Hepatocyte (in vitro differentiated cells): ENCODE results near the gene UBE2D2. TPM values are rescaled to one million over a fixed set of nuclear protein-coding genes. Genes with fewer than 3 reads are reported as not detected.

Experiments
- DNase-seq: peaks from one replicate; pipeline ENCODE4 v3.0.0-alpha.2; 2016; ENCODE audit warnings: low spot score
- H2AFZ ChIP-seq: fragments of 200-600 bp; sonication (generic); 2 replicates; pipeline ENCODE4 v1.6.0; 2016; ENCODE audit warnings: antibody characterized with exemption, mild to moderate bottlenecking
- H3K27ac ChIP-seq: fragments of 200-600 bp; sonication (generic); 2 replicates; pipeline ENCODE4 v1.5.1; 2016; ENCODE audit warnings: mild to moderate bottlenecking
- H3K27me3 ChIP-seq: fragments of 200-600 bp; sonication (generic); 2 replicates; pipeline ENCODE4 v1.6.1; 2016
- H3K36me3 ChIP-seq: fragments of 200-600 bp; sonication (generic); replicated peaks from 2 replicates; pipeline ENCODE4 v1.5.1; 2016; ENCODE audit warnings: low read depth; ENCODE audit not compliant: insufficient read depth
- H3K4me1 ChIP-seq: fragments of 200-600 bp; sonication (generic); 2 replicates; pipeline ENCODE4 v1.5.1; 2016; ENCODE audit warnings: mild to moderate bottlenecking, moderate library complexity; ENCODE audit not compliant: insufficient read depth
- H3K4me2 ChIP-seq: fragments of 200-600 bp; sonication (generic); 2 replicates; pipeline ENCODE4 v1.6.0; 2016
- H3K4me3 ChIP-seq: fragments of 200-600 bp; sonication (generic); 2 replicates; pipeline ENCODE4 v1.5.1; 2016; ENCODE audit warnings: mild to moderate bottlenecking
- H3K79me2 ChIP-seq: fragments of 200-600 bp; sonication (generic); 2 replicates; pipeline ENCODE4 v1.6.0; 2017; ENCODE audit warnings: mild to moderate bottlenecking
- H3K9me2 ChIP-seq: fragments of 200-600 bp; sonication (generic); replicated peaks from 2 replicates; pipeline ENCODE4 v1.6.0; 2017; ENCODE audit warnings: mild to moderate bottlenecking; ENCODE audit not compliant: insufficient read depth
- H3K9me3 ChIP-seq: fragments of 200-600 bp; sonication (generic); 2 replicates; pipeline ENCODE4 v1.5.1; 2016; ENCODE audit warnings: low read depth, mild to moderate bottlenecking
- H4K20me1 ChIP-seq: fragments of 200-600 bp; sonication (generic); 2 replicates; pipeline ENCODE4 v1.6.0; 2016; ENCODE audit warnings: mild to moderate bottlenecking; ENCODE audit not compliant: insufficient read depth, poor library complexity, severe bottlenecking
- CTCF ChIP-seq: fragments of 200-600 bp; sonication (generic); IDR thresholded peaks from 2 replicates; pipeline ENCODE4 v1.5.1; 2016; ENCODE audit warnings: antibody characterized with exemption, mild to moderate bottlenecking; ENCODE audit not compliant: poor library complexity
- EZH2 ChIP-seq: fragments of 200-600 bp; sonication (generic); IDR thresholded peaks from 2 replicates; pipeline ENCODE4 v1.6.1; 2016; ENCODE audit warnings: antibody characterized with exemption, mild to moderate bottlenecking, borderline replicate concordance
- EZH2phosphoT487 ChIP-seq: fragments of 200-600 bp; sonication (generic); IDR thresholded peaks from one replicate; pipeline ENCODE4 v1.6.1; 2018; ENCODE audit warnings: antibody characterized with exemption, mild to moderate bottlenecking, low read depth, moderate library complexity; ENCODE audit not compliant: unreplicated experiment, severe bottlenecking
- WGBS: methylation state at CpG from one replicate; pipeline ENCODE4 v1.1.6; 2016; ENCODE audit warnings: low lambda C conversion rate; ENCODE audit errors: missing lambda C conversion rate; 5-methylcytosine and 5-hydroxymethylcytosine counted together
- polyA plus RNA-seq: library from polyadenylated mRNA; unstranded; fragments of >200 nt; fragmentation: Nextera tagmentation; extraction: Ambion mirVana; gene quantifications from 2 replicates; pipeline ENCODE4 v1.2.1, GENCODE V29; 2016
- total RNA-seq: library from RNA; depleted of rRNA; stranded (reverse); fragments of >200 nt; gene quantifications from 2 replicates; pipeline ENCODE4 v1.2.3, GENCODE V29; 2014

The UBE2D2 gene
- total and polyA plus RNA-seq, 2 experiments from 2014 or later = 85.9 to 182 TPM

- Histone ChIP-seq H3K4me2 (no peak overlapping the region), H3K79me2 (peaks cover 21% of the 10 kb centered on the region), H3K9me3 (no peaks in the 10 kb centered on the region), H3K9me2 (no peaks in the 10 kb centered on the region), H3K4me3 (no peak overlapping the region), H3K27me3 (no peaks in the 10 kb centered on the region), H4K20me1 (no peaks in the 10 kb centered on the region), H2AFZ (no peak overlapping the region), H3K36me3 (no peaks in the 10 kb centered on the region), H3K4me1 (peaks cover 53% of the 10 kb centered on the region), H3K27ac (no peak overlapping the region)
- TF ChIP-seq EZH2 = no peak
- TF ChIP-seq CTCF = no peak
- no peak for TF ChIP-seq EZH2phosphoT487
- no peak for DNase-seq
- 88% methylated on average over 3 of the region's 3 CpGs for WGBS
These were observed 84.3 kb downstream of the UBE2D2 start for GRCh38 chr5:139645430-139645871.

- Histone ChIP-seq H3K4me1 (peaks cover 53% of the 10 kb centered on the region), H3K4me2 (no peak overlapping the region), H3K27me3 (no peaks in the 10 kb centered on the region), H3K9me3 (no peaks in the 10 kb centered on the region), H3K9me2 (no peaks in the 10 kb centered on the region), H3K4me3 (no peak overlapping the region), H3K79me2 (peaks cover 27% of the 10 kb centered on the region), H4K20me1 (no peaks in the 10 kb centered on the region), H3K27ac (no peak overlapping the region), H3K36me3 (no peaks in the 10 kb centered on the region), H2AFZ (no peak overlapping the region)
- WGBS = 98% methylated on average over 3 of the region's 3 CpGs
- TF ChIP-seq CTCF (no peak), EZH2phosphoT487 (no peak), EZH2 (no peak)
- no peak for DNase-seq
These were observed 85.0 kb downstream of the UBE2D2 start for GRCh38 chr5:139646111-139646510.

GRCh38 chr5:139646912-139647505, 85.9 kb downstream of the UBE2D2 start:
- Histone ChIP-seq H3K27ac (peak overlapping the region; percentile 24), H3K9me3 (no peaks in the 10 kb centered on the region), H4K20me1 (no peaks in the 10 kb centered on the region), H3K4me3 (peak overlapping the region; percentile 97), H3K4me2 (peak overlapping the region; percentile 94), H3K27me3 (no peaks in the 10 kb centered on the region), H3K9me2 (no peaks in the 10 kb centered on the region), H3K79me2 (peaks cover 31% of the 10 kb centered on the region), H3K36me3 (no peaks in the 10 kb centered on the region), H2AFZ (no peak overlapping the region), H3K4me1 (peaks cover 52% of the 10 kb centered on the region)
- TF ChIP-seq EZH2phosphoT487 = no peak
- TF ChIP-seq EZH2 = no peak
- no peak for TF ChIP-seq CTCF
- 10% methylated on average over 24 of the region's 25 CpGs for WGBS
- peak; percentile 54 for DNase-seq
